ENCODE data around the gene HIVEP2.

The HIVEP2 gene

DNA sequence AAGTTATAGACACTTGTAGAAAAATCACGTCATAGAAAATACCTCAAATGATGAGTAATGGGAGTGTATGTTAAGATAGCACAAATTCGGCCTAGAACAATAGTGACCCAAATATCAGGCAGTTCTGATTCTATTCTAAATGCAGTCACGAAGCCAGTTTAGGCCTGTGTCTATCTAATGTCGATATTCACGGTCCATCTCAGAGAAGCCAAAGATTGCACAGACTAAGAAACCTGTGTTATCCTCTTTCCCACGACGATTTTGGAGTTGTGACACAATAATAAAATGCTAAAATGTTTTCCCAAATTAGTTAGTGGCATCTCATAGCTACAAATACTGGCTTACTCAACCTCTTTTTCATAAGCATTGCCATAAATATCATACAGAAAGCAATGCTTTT, 4.0 kb downstream of the HIVEP2 start:
- peaks cover 0 to 38% (median 11%) of the 10 kb centered on the region in 4 donors for H3K4me1 ChIP-seq
- H3K27ac ChIP-seq = peak overlapping the region in 1 of 2 donors; percentile 4
- no peaks in the 10 kb centered on the region for H3K27me3 ChIP-seq
- no peaks in the 10 kb centered on the region for H3K36me3 ChIP-seq
- TF ChIP-seq, protein P1, sequence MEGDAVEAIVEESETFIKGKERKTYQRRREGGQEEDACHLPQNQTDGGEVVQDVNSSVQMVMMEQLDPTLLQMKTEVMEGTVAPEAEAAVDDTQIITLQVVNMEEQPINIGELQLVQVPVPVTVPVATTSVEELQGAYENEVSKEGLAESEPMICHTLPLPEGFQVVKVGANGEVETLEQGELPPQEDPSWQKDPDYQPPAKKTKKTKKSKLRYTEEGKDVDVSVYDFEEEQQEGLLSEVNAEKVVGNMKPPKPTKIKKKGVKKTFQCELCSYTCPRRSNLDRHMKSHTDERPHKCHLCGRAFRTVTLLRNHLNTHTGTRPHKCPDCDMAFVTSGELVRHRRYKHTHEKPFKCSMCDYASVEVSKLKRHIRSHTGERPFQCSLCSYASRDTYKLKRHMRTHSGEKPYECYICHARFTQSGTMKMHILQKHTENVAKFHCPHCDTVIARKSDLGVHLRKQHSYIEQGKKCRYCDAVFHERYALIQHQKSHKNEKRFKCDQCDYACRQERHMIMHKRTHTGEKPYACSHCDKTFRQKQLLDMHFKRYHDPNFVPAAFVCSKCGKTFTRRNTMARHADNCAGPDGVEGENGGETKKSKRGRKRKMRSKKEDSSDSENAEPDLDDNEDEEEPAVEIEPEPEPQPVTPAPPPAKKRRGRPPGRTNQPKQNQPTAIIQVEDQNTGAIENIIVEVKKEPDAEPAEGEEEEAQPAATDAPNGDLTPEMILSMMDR (IDR thresholded peaks at IDR 0.05) = no peak
- H3K4me3 ChIP-seq = no peak overlapping the region
- intact Hi-C loops (cut with DNase I; ENCODE audit: low total_unique reads) = loop anchor here (5.0 kb wide), 1 partner anchor 54 kb away; no protein-coding TSS in a partner anchor
- DNase-seq = no peak
- H3K9me3 ChIP-seq = no peaks in the 10 kb centered on the region

DNA sequence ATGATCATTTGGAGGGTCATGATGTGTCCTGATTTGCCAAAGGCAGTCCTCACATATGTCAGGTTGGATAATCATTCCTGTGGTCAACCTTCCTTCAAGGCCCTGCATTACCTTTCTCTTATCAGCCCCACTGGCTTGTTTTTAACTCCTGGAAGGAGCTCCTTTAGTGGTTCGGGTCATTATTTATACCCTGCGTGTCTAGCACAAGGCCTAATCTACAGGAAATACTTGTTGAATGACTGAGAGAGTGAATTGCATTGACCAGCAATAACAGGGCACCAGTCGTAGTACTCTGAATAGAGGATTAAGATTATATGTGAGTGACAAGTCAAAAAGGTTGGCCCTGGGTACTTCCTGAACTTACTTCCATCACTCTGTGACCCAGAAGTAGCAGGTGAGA, 4.5 kb downstream of the HIVEP2 start:
- Histone ChIP-seq H3K36me3 (no peaks in the 10 kb centered on the region), H3K27me3 (no peaks in the 10 kb centered on the region), H3K9me3 (no peaks in the 10 kb centered on the region), H3K4me1 (peaks cover 0 to 38% (median 11%) of the 10 kb centered on the region in 4 donors), H3K4me3 (no peak overlapping the region), H3K27ac (peak overlapping the region in 1 of 2 donors; percentile 4)
- intact Hi-C loops (cut with DNase I; ENCODE audit: low total_unique reads) = loop anchor here (5.0 kb wide), 1 partner anchor 53 kb away; no protein-coding TSS in a partner anchor
- DNase-seq = no peak
- TF ChIP-seq, protein P1 (IDR thresholded peaks at IDR 0.05) = no peak

DNA sequence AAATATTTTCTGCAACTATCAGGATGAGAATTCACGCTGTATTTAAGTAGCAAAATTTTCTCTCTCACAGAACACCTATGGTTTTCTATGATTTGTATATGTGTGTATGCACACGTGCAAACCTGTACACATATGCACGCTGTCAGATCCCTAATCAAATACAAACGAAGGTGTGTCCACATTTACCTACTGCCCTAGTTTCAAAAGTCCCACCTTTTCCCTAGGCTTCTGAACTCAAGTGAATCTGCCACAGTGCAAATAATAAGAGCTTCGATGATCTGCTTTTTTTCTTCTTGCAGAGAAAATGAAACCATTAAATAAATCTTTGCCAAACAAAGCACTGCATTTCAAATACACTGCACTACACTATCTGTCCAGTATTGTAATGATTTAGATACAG, 6.5 kb downstream of the HIVEP2 start:
- intact Hi-C loops (cut with DNase I; ENCODE audit: low total_unique reads) = no loop called here
- Histone ChIP-seq H3K36me3 (no peaks in the 10 kb centered on the region), H3K27me3 (no peaks in the 10 kb centered on the region), H3K9me3 (no peaks in the 10 kb centered on the region), H3K27ac (no peak overlapping the region), H3K4me1 (peaks cover 0 to 52% (median 15%) of the 10 kb centered on the region in 4 donors), H3K4me3 (no peak overlapping the region)
- no peak for DNase-seq
- TF ChIP-seq, protein P1 (IDR thresholded peaks at IDR 0.05) = no peak

DNA sequence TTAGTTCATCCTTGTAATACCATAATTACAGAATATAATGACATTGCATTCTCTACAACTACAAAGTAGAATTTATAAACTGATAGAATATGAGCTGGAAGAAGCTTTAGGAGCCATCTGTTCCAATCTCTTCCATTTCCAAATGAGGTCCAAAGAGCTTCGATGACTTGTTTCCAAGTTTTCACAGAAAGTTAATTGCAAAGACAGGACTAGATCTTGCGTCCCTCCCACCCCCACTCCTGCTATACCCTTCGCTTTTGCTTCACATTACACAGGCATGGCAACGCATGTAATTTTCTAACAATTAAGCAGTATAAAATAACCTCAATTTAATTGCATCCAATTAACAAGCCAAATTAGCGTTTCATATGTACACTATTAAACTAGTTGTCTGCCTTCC, 7.0 kb downstream of the HIVEP2 start:
- no peaks in the 10 kb centered on the region for H3K9me3 ChIP-seq
- intact Hi-C loops (cut with DNase I; ENCODE audit: low total_unique reads) = no loop called here
- TF ChIP-seq, protein P1 (IDR thresholded peaks at IDR 0.05) = no peak
- no peak for DNase-seq
- no peak overlapping the region for H3K27ac ChIP-seq
- H3K27me3 ChIP-seq = no peaks in the 10 kb centered on the region
- H3K4me3 ChIP-seq = no peak overlapping the region
- no peaks in the 10 kb centered on the region for H3K36me3 ChIP-seq
- peaks cover 0 to 51% (median 10%) of the 10 kb centered on the region in 4 donors for H3K4me1 ChIP-seq

DNA sequence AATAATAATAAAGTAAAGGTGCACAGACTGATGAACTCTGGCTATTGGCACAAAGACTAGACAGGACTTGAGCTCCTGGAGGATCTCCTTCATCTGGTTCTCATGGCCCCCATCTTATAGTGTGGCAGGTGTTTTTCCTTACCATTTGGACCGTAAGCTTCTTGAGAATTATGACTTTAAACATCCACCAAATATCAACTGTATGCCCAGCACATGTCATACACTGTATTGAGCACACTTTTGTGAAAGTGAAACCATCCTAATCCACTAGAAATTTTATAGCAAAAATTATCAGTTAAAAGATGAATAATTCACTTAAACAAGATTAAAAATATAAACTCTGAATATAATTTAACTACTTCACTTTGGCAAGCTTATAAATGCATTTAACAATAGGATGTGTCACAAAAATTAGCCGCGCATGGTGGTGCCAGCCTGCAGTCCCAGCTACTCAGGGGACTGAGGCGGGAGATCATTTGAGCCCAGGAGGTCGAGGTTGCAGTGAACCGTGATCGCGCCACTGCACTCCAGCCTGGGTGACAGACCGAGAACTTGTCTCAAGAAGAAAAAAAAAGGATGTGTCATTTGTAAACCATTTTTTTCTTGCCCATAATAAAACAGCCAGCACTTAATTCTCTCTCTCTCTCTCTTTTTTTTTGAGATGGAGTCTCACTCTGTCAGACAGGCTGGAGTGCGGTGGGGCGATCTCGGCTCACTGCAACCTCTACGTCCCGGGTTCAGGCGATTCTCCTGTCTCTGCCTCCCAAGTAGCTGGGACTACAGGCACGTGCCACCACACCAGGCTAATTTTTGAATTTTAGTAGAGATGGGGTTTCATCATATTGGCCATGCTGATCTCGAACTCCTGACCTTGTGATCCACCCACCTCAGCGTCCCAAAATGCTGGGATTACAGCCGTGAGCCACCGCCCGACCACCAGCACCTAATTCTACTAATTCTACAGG, 9.1 kb downstream of the HIVEP2 start:
- no peaks in the 10 kb centered on the region for H3K36me3 ChIP-seq
- no peak overlapping the region for H3K27ac ChIP-seq
- TF ChIP-seq, protein P1 (IDR thresholded peaks at IDR 0.05) = no peak
- no peak for DNase-seq
- intact Hi-C loops (cut with DNase I; ENCODE audit: low total_unique reads) = no loop called here
- H3K4me1 ChIP-seq = peaks cover 0 to 38% (median 8%) of the 10 kb centered on the region in 4 donors
- H3K4me3 ChIP-seq = no peak overlapping the region
- H3K27me3 ChIP-seq = no peaks in the 10 kb centered on the region
- no peaks in the 10 kb centered on the region for H3K9me3 ChIP-seq

Data from tibial artery (tissue), 4 donors.